ENCODE data around the gene LNPEP.

DNA sequence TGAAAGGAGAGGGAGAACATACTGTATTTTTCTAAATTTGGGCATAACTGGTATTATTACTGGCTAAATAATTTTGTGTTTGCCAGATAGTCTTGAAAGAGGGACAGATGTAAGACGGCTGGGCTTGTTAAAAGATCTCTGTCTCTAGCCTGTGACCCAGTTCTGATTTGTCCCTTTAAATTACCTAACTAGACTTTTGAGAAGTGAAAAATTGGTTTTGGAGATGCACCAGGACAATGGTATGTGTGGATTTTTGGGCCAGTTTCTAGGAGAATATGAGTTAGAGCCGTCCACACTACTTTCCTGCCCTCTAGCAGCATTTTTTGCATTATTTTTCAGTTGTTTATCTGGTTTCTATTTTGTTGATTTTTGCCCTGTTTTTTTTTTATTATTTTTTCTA lies 33.5 kb downstream of the LNPEP start:
- TF ChIP-seq CTCF (conservative IDR thresholded peaks at IDR 0.05; ENCODE audit: low read length) (no peak), EZH2phosphoT487 (IDR thresholded peaks at IDR 0.05; ENCODE audit: borderline replicate concordance, low read depth, low read length) (no peak)

Measured in OCI-LY7 (cell line).